Mucosa of descending colon (tissue), 3 donors: Measurements from ENCODE around the gene GMPPA. TPM values are rescaled to one million over a fixed set of nuclear protein-coding genes. Genes with fewer than 3 reads are reported as not detected.
A peak's percentile ranks its signal among the peaks of the same experiment; 100 is the strongest.

Experiments used
- ATAC-seq: fragments of 200-7000 bp; cut with Tn5 transposase; one replicate; pipeline ENCODE4 v1.9.1; 2020; ENCODE audit warnings: mild to moderate bottlenecking, moderate library complexity
- DNase-seq, 3 donors: peaks; one replicate each; pipeline ENCODE4 v3.0.0-alpha.2; 2020
- H3K36me3 ChIP-seq: fragments of 200-600 bp; one replicate; pipeline ENCODE4 v1.8.0; 2021; ENCODE audit warnings: low read depth, mild to moderate bottlenecking
- H3K4me1 ChIP-seq: fragments of 200-600 bp; one replicate; pipeline ENCODE4 v1.8.0; 2021; ENCODE audit warnings: low read depth, mild to moderate bottlenecking
- H3K4me3 ChIP-seq: fragments of 200-600 bp; one replicate; pipeline ENCODE4 v1.8.0; 2021; ENCODE audit warnings: mild to moderate bottlenecking
- H3K9me3 ChIP-seq: fragments of 200-600 bp; one replicate; pipeline ENCODE4 v1.8.0; 2021; ENCODE audit warnings: mild to moderate bottlenecking
- intact Hi-C, 2 donors: fragments of 100-400 bp; cut with DNase I in 1 of 2; cut with micrococcal nuclease in 1 of 2; formaldehyde crosslinking; loops; one replicate each; pipeline versions ENCODE4 v1.11.0 to v1.11.1; 2022; cut with DNase I, micrococcal nuclease
- total RNA-seq, 3 donors: library from RNA; stranded (reverse); fragmentation: NEBNext Ultra II Directional in 2 of 3; extraction: Animal tissue kit (Norgen Biotek cat#: 25700) in 2 of 3; gene quantifications; one replicate each; pipeline versions ENCODE4 v1.2.1 to v1.2.4, GENCODE V29; 2021 to 2023
- TF ChIP-seq, protein P1 (sequence below): fragments of 200-600 bp; IDR thresholded peaks from one replicate; pipeline ENCODE4 v1.8.0; 2022; ENCODE audit warnings: antibody characterized with exemption, mild to moderate bottlenecking
- donor health status: DM: no; HTN: no; CAD: no; lungs with moderate emphysema.
- donor health status: DM: no; HTN: no; CAD: no.
- donor health status: DM: no; HTN: yes; CAD: no.

GMPPA gene
- total RNA-seq, 3 donors from 2014 or later = 33.6 to 52.6 (median 43.6) TPM

DNA sequence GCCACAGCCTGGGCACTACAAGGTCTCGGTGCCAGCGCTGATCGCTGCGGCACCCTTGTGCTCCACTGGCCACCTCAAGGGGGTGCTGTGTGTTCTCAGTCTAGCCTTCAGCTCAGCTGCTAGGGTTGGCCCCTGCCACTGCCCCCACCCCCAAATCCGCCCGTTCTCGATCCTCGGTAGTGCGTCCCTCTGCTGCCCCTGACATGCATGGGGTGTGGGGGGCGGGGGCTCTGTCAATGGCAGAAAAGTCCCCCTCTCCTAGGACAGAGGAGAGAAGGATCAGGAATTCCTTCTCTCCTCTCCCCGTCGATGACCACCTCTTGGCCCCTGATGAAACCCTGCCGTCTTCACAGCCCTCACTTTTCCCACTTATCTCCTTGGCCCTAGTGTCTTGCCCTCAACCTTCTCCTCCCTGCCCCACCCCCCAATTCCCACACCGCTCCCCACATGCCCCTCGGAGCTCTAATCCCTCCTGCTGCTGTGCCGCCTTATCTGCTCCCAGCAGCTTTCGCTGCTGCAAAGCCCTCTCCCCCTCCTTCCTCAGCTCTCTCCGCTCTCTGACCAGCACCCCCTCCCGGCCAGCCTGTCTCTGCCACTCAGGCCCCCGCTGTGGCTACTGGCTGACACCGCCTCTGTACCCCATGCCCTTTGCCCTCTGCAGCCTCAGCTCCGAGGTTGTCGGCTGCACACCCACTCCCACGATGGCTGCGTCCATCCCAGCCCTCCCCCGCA, 11.3 kb downstream of the GMPPA start:
- Histone ChIP-seq H3K9me3 (no peaks in the 10 kb centered on the region), H3K4me3 (no peak overlapping the region)
- intact Hi-C loops = no loop called here

DNA sequence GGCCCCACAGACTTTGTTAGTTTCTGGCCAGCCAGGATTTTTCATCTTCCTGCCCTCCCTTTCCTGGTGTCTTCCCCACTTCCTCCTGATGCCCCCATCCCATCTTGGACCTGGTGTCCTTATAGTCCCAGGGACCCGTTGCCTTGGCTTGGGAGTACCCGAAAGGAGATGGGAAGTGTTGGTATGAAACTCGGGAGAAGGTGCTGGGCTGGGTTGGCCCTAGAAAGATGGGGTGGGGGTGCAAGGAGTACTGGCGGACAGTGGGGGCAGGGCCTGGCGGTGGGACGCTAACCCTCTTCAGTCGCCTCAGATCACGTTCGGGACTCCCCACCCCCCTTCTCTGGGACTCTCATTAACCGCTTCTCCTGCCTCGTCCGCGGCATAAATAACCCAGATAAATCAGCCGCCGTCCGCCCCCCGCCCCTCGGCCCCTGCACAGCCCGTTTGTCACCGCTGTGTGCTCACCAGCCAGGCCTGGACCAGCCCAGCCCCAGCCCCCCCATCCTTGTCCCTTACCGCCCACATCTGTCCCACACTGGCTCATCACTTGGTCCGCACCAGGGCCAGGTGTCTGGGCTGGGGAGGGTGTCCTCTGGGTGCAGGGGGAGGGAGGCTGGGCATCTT, 11.9 kb downstream of the GMPPA start:
- H3K4me1 ChIP-seq = peaks cover 14% of the 10 kb centered on the region
- no peaks in the 10 kb centered on the region for H3K36me3 ChIP-seq
- DNase-seq (peak in 1 of 3 donors; percentile 27), ATAC-seq (no peak)
- TF ChIP-seq, protein P1, sequence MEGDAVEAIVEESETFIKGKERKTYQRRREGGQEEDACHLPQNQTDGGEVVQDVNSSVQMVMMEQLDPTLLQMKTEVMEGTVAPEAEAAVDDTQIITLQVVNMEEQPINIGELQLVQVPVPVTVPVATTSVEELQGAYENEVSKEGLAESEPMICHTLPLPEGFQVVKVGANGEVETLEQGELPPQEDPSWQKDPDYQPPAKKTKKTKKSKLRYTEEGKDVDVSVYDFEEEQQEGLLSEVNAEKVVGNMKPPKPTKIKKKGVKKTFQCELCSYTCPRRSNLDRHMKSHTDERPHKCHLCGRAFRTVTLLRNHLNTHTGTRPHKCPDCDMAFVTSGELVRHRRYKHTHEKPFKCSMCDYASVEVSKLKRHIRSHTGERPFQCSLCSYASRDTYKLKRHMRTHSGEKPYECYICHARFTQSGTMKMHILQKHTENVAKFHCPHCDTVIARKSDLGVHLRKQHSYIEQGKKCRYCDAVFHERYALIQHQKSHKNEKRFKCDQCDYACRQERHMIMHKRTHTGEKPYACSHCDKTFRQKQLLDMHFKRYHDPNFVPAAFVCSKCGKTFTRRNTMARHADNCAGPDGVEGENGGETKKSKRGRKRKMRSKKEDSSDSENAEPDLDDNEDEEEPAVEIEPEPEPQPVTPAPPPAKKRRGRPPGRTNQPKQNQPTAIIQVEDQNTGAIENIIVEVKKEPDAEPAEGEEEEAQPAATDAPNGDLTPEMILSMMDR = no peak
- H3K4me3 ChIP-seq = no peak overlapping the region
- intact Hi-C loops = no loop called here
- H3K9me3 ChIP-seq = no peaks in the 10 kb centered on the region

More for the DNA sequence above, 11.3 kb downstream of the GMPPA start:
- DNase-seq (peak; percentile 58 to 69 (median 62)), ATAC-seq (peak; percentile 80)
- TF ChIP-seq, protein P1 = peak; percentile 29
- Histone ChIP-seq H3K36me3 (no peaks in the 10 kb centered on the region), H3K4me1 (peaks cover 14% of the 10 kb centered on the region)

DNA sequence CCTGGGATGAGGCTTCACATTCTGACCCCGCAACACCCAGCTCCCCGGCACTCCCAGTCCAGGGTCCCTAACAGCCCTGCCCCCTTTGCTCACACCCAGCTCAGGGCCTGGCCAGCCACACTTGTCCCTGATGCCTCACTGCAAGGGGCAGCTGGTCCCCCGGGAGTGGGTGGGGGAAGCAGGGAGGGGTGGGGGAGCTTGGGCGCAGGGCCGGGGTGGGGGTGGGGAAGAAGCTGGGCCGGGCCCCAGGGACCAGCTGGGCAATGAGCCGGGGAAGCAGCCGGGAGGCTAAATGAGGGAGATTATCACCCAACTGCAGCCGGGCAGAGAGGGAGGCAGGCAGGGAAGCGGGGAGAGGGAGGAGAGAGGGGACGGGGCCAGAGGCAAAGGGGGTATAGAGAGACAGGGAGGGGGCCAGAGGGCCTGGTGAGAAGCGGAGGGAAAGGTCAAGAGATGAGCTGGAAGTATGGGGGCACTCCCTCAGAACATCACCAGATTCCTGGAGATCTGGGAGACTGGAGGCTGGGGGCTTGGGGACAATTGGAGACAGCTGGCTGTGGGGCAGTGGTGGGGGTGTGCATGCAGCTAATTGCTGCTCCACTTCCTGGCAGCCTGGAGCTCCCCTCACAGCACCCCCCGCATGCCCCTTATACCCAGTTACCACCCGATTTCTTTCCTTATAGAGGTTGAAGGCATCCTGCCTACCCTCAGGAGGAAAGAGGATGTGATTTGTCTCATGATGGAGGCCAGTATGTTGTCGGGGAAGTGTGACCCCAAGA, 13.0 kb downstream of the GMPPA start:
- no peak overlapping the region for H3K4me3 ChIP-seq
- TF ChIP-seq, protein P1 = no peak
- DNase-seq = peak in 1 of 3 donors; percentile 36
- H3K36me3 ChIP-seq = no peaks in the 10 kb centered on the region
- no peaks in the 10 kb centered on the region for H3K9me3 ChIP-seq
- no peak for ATAC-seq
- peaks cover 14% of the 10 kb centered on the region for H3K4me1 ChIP-seq
- intact Hi-C loops = no loop called here

DNA sequence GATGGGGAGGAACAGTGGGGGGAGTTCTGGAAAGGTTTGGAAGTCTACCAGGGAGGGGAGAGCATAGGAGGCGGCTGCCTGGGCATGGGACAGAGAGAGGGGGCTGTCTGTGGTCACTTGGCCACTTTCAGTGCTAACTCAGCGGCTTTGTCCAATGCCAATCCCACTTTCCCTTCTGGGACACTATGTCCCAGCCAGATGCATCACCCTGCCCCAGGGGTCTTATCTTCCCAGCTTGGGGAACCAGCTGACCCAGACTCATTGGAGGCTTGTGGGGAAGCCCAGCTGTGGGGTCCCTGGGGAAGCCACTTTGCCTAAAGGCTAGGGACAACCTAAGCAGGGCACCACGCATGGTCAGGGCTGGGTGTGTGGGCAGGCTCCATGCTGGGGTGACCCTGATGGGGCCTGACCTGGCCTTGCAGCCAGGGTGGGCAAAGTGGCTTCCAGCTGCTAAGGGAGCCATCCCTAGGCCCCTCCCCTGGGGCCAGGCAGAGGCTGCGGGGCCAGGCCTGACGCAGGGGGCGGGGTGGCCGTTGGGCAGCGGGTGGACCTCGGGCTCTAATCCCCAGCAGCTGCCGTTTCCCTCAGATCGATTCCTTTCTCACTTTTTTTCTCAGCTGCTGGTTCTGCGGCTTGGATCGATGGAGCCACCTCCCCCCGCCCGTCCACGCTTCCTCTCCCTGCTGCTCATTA, 14.0 kb downstream of the GMPPA start:
- Histone ChIP-seq H3K4me1 (peaks cover 14% of the 10 kb centered on the region), H3K36me3 (no peaks in the 10 kb centered on the region), H3K9me3 (no peaks in the 10 kb centered on the region), H3K4me3 (no peak overlapping the region)
- intact Hi-C loops = no loop called here
- no peak for ATAC-seq
- DNase-seq = peak in 1 of 3 donors; percentile 26
- TF ChIP-seq, protein P1 = no peak

DNA sequence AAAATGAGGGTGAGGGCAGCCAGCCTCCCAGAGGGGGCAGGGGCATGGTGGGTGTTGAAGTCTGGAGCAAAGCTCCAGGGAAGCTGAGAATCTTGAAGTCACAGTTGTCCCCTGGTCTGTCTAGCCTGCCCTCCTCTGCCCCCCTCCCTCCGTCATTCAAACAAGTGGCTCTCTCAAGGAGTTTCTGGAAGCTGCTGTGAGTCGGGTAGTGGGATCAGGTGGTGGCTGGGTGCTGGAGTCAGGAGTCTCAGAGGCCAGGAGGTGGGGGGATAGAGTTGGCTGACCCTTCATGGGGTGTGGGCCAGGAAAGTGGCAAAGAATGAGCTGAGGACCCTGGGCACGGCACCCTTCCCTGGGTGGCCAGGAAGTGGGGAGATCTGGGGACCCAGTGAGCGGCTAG, 15.1 kb downstream of the GMPPA start:
- H3K9me3 ChIP-seq = no peaks in the 10 kb centered on the region
- DNase-seq (no peak), ATAC-seq (no peak)
- H3K4me1 ChIP-seq = peaks cover 14% of the 10 kb centered on the region
- H3K36me3 ChIP-seq = no peaks in the 10 kb centered on the region
- intact Hi-C loops = no loop called here
- no peak overlapping the region for H3K4me3 ChIP-seq
- TF ChIP-seq, protein P1 = no peak
